H1 (cell line): ENCODE measurements around the gene TMEM138. TPM values are rescaled to one million over a fixed set of nuclear protein-coding genes. Genes with fewer than 3 reads are reported as not detected.

Experiments
- CHD1 ChIP-seq: IDR thresholded peaks from 2 replicates; pipeline ENCODE4 v1.6.1; 2012; ENCODE audit warnings: low read depth, low read length, improper control_type of control experiment
- CHD7 ChIP-seq: fragments of 300-600 bp; sonication (generic); IDR thresholded peaks from 2 replicates; pipeline ENCODE4 v1.7.1; 2012; ENCODE audit warnings: low read length, moderate library complexity, mild to moderate bottlenecking, inconsistent platforms; ENCODE audit not compliant: insufficient replicate concordance
- polyA plus RNA-seq, 7 experiments: library from polyadenylated mRNA; depleted of rRNA in 3 of 7; stranded (reverse) in 5 of 7; unstranded in 2 of 7; fragments of >200 nt in 5 of 7; fragments of 200-250 nt in 2 of 7; gene quantifications; 1 replicate in 5 of 7; 2 replicates in 1 of 7; 4 replicates in 1 of 7; pipeline versions ENCODE4 v1.2.1 to v1.2.3, GENCODE V29; 2011 to 2013; ENCODE audit warnings: missing spikeins in 2 of 7, mixed read lengths in 2 of 7
- total RNA-seq: library from RNA; stranded (reverse); fragmentation: NEBNext Ultra II Directional; extraction: Animal tissue kit (Norgen Biotek cat#: 25700); gene quantifications from 2 replicates; pipeline ENCODE4 v1.2.1, GENCODE V29; 2021
- TF ChIP-seq, protein P1 (sequence below): IDR thresholded peaks from 2 replicates; pipeline ENCODE4 v1.6.1; 2011; ENCODE audit warnings: low read depth, mild to moderate bottlenecking, low read length; ENCODE audit not compliant: insufficient read depth

TMEM138 gene
- total and polyA plus RNA-seq, 2 of the 8 experiments (the other 6 are each of a cell fraction or from before 2014, with no cell fraction given) = 32.9 to 59.0 TPM

DNA sequence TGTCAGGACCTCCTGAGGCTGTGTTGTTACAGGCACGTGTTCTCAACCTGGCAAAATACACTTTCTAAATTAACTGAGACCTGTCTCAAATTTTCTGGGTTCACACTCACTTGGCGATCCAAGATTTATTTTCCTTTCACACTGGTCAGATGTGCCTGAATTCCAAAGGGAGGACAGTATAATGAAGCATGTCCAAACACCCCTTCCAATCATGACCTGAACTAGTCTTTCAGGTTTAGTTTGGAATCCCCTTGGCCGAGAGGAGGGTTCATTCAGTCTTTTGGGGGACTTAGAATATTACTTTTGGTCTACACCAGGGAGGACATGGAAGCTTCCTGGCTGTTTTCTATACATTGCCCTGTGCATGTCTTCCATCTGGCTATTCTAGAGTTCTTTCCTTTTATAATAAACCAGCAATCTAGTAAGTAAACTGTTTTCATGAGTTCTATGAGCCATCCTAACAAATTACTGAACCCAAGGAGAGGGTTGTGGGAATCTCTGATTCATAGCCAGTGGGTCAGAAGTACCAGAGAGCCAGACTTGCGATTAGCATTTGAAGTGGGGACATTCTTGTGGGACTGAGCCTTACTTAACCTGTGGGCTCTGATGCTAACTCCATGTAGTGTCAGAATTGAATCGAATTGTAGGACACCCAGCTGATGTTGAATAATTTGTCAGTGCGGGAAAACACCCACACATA lies 15.4 kb downstream of the TMEM138 start (continued):
- TF ChIP-seq CHD7 (no peak), CHD1 (no peak)
- TF ChIP-seq, protein P1, sequence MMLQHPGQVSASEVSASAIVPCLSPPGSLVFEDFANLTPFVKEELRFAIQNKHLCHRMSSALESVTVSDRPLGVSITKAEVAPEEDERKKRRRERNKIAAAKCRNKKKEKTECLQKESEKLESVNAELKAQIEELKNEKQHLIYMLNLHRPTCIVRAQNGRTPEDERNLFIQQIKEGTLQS = no peak
